ENCODE data around the gene FBLN5. TPM values are rescaled to one million over a fixed set of nuclear protein-coding genes. Genes with fewer than 3 reads are reported as not detected.

FBLN5 gene
- total and polyA plus RNA-seq, 2 of the 4 experiments (the other 2 are of a cell fraction): 10.6 to 76.4 TPM

DNA sequence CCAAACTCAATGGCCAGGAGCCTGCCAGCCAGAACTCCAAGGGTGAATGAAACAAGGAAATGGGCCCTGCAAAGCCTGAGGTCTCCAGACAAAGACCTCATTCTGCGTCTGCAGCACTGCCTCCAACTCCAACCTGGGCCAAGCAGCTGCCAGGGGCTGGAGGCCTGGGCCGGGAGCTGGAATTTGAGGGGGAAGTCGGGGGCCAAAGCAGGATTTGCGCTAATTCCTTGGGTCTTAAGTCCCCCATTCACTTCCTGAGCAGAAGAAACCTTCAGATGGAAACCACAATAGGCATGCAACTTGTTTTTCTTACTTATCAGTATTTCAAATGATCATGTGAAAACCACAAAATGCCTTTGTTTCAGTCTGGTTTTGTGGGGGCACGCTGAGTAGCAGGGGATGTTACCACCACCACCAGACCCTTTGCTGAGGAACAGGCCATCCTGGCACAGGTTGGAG is 57.2 kb downstream of the FBLN5 start:
- dilution Hi-C loops (cut with HindIII; ENCODE audit: low sequenced_read_pairs, unreplicated experiment): no loop called here
- DNase-seq: no peak

More for the DNA sequence above, 57.2 kb downstream of the FBLN5 start:
- Histone ChIP-seq H2BK5ac (ENCODE audit: low read depth, low read length, poor library complexity, severe bottlenecking) (no peak overlapping the region), H4K20me1 (ENCODE audit: insufficient read depth, low read length) (peaks cover 12% of the 10 kb centered on the region; the same call in 1 of the 2 replicates), H3K14ac (replicated peaks; ENCODE audit: low read depth, low read length) (no peak overlapping the region), H3K9me3 (ENCODE audit: control insufficient read depth, insufficient read depth, low read length) (no peaks in the 10 kb centered on the region), H3K4ac (ENCODE audit: low read depth, low read length) (no peak overlapping the region), H3K36me3 (ENCODE audit: control insufficient read depth, insufficient read depth, low read length) (peaks cover 49% of the 10 kb centered on the region), H3K4me2 (ENCODE audit: low read depth, low read length) (no peak overlapping the region), H3K56ac (ENCODE audit: extremely low read depth, insufficient read depth, low read length) (no peak overlapping the region), H3K9me1 (ENCODE audit: insufficient read depth, low read length) (peaks cover 4% of the 10 kb centered on the region; the same call in 1 of the 2 replicates), H3K4me3 (ENCODE audit: insufficient read depth, low read depth, low read length) (no peak overlapping the region), H2AFZ (replicated peaks; ENCODE audit: low read length, poor library complexity) (no peak overlapping the region), H2BK20ac (ENCODE audit: low read depth, low read length) (no peak overlapping the region), H2AK5ac (ENCODE audit: low read depth, low read length) (no peak overlapping the region), H4K8ac (ENCODE audit: low read depth in 2 of 2, low read length in 2 of 2) (no peak overlapping the region), H3K27ac (ENCODE audit: insufficient read depth, low read length) (no peak overlapping the region), H2AK9ac (replicated peaks; ENCODE audit: low read depth, low read length, poor library complexity) (no peak overlapping the region), H3K27me3 (ENCODE audit: control insufficient read depth, insufficient read depth, low read length) (no peaks in the 10 kb centered on the region), H4K5ac (ENCODE audit: low read depth, low read length) (no peak overlapping the region), H2BK15ac (ENCODE audit: low read depth, low read length) (no peak overlapping the region), H3K18ac (ENCODE audit: low read depth, low read length) (no peak overlapping the region), H4K91ac (ENCODE audit: insufficient read depth, low read depth, low read length) (no peak overlapping the region), H2BK120ac (ENCODE audit: low read depth, low read length) (no peak overlapping the region), H3K4me1 (ENCODE audit: control insufficient read depth, insufficient read depth, low read length) (peaks cover 2% of the 10 kb centered on the region; the same call in 1 of the 2 replicates), H3K9ac (ENCODE audit: low read depth, low read length) (no peak overlapping the region), H3K79me1 (ENCODE audit: low read depth in 1 of 2, low read length in 2 of 2) (peaks cover 0 to 2% of the 10 kb centered on the region in 2 experiments; a peak in 2 of 4 replicates), H3K23ac (ENCODE audit: low read depth, low read length) (no peak overlapping the region)
- BruUV-seq (replicated peaks): no TSS peak
- WGBS, 2 experiments (ENCODE audit: extremely low coverage in 2 of 2, insufficient read length in 1 of 2): no CpG with 5 or more reads among the region's 5 CpGs
- POLR2A ChIA-PET (ENCODE audit: unreplicated experiment): no interaction called here
- in situ Hi-C loops (cut with MboI; ENCODE audit: low sequenced_read_pairs): no loop called here
- no peak for ATAC-seq (ENCODE audit: low read depth)
- CTCF ChIA-PET: no interaction called here
- TF ChIP-seq, protein P1, sequence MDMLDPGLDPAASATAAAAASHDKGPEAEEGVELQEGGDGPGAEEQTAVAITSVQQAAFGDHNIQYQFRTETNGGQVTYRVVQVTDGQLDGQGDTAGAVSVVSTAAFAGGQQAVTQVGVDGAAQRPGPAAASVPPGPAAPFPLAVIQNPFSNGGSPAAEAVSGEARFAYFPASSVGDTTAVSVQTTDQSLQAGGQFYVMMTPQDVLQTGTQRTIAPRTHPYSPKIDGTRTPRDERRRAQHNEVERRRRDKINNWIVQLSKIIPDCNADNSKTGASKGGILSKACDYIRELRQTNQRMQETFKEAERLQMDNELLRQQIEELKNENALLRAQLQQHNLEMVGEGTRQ (IDR thresholded peaks at IDR 0.05; ENCODE audit: low read depth, low read length): no peak
- TF ChIP-seq RCOR1 (IDR thresholded peaks at IDR 0.05; ENCODE audit: insufficient replicate concordance, low read length): no peak
- TF ChIP-seq CEBPB (IDR thresholded peaks at IDR 0.05; ENCODE audit: low read depth, low read length): no peak
- TF ChIP-seq, protein P2, sequence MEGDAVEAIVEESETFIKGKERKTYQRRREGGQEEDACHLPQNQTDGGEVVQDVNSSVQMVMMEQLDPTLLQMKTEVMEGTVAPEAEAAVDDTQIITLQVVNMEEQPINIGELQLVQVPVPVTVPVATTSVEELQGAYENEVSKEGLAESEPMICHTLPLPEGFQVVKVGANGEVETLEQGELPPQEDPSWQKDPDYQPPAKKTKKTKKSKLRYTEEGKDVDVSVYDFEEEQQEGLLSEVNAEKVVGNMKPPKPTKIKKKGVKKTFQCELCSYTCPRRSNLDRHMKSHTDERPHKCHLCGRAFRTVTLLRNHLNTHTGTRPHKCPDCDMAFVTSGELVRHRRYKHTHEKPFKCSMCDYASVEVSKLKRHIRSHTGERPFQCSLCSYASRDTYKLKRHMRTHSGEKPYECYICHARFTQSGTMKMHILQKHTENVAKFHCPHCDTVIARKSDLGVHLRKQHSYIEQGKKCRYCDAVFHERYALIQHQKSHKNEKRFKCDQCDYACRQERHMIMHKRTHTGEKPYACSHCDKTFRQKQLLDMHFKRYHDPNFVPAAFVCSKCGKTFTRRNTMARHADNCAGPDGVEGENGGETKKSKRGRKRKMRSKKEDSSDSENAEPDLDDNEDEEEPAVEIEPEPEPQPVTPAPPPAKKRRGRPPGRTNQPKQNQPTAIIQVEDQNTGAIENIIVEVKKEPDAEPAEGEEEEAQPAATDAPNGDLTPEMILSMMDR (conservative IDR thresholded peaks at IDR 0.05; ENCODE audit: low read depth, low read length): no peak
- no peak for TF ChIP-seq MAZ (IDR thresholded peaks at IDR 0.05; ENCODE audit: borderline replicate concordance, low read depth, low read length)
- TF ChIP-seq MAFK (IDR thresholded peaks at IDR 0.05; ENCODE audit: low read depth, low read length): no peak
- TF ChIP-seq, protein P3, sequence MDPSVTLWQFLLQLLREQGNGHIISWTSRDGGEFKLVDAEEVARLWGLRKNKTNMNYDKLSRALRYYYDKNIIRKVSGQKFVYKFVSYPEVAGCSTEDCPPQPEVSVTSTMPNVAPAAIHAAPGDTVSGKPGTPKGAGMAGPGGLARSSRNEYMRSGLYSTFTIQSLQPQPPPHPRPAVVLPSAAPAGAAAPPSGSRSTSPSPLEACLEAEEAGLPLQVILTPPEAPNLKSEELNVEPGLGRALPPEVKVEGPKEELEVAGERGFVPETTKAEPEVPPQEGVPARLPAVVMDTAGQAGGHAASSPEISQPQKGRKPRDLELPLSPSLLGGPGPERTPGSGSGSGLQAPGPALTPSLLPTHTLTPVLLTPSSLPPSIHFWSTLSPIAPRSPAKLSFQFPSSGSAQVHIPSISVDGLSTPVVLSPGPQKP (IDR thresholded peaks at IDR 0.05; ENCODE audit: borderline replicate concordance, low read depth, low read length): no peak
- TF ChIP-seq BHLHE40 (IDR thresholded peaks at IDR 0.05; ENCODE audit: low read depth, low read length): no peak
- no peak for TF ChIP-seq RFX5 (IDR thresholded peaks at IDR 0.05; ENCODE audit: low read depth, low read length)
- no peak for TF ChIP-seq NFE2L2 (IDR thresholded peaks at IDR 0.05; ENCODE audit: low read depth, low read length)
- TF ChIP-seq RAD21 (IDR thresholded peaks at IDR 0.05; ENCODE audit: low read length): no peak
- no peak for TF ChIP-seq POLR2A (IDR thresholded peaks at IDR 0.05; ENCODE audit: low read depth, low read length)
- TF ChIP-seq MXI1 (IDR thresholded peaks at IDR 0.05; ENCODE audit: borderline replicate concordance, low read depth, low read length): no peak
- TF ChIP-seq SMC3 (IDR thresholded peaks at IDR 0.05; ENCODE audit: low read depth, low read length): no peak
- TF ChIP-seq CHD1 (IDR thresholded peaks at IDR 0.05; ENCODE audit: low read depth, low read length): no peak
- intact Hi-C loops (cut with micrococcal nuclease): no loop called here

Measured in IMR-90 (cell line).